ENCODE measurements around the gene CYLD. TPM values are rescaled to one million over a fixed set of nuclear protein-coding genes. Genes with fewer than 3 reads are reported as not detected.

Gene CYLD
- total RNA-seq, 1 experiment from 2014 or later, result 10.1 TPM

- in situ Hi-C loops (cut with HindIII; ENCODE audit: low pct_unique_long_range_greater_than_20kb, low sequenced_read_pairs) (no loop called here), intact Hi-C loops (cut with micrococcal nuclease; ENCODE audit: unreplicated experiment) (no loop called here)
- CTCF ChIA-PET, result no interaction called here
Measured at GRCh38 chr16:50743581-50744225, 1.8 kb downstream of the CYLD start.

GRCh38 chr16:50744881-50745280 is 3.0 kb downstream of the CYLD start:
- DNase-seq (ENCODE audit: low read depth, low spot score) (no peak), ATAC-seq (no peak)
- Histone ChIP-seq H3K36me3 (ENCODE audit: control insufficient read depth, insufficient read depth, low read length) (no peaks in the 10 kb centered on the region), H3K27me3 (ENCODE audit: control insufficient read depth, insufficient read depth, low read length) (no peaks in the 10 kb centered on the region), H3K9me3 (ENCODE audit: control insufficient read depth, insufficient read depth, low read depth, low read length) (no peaks in the 10 kb centered on the region), H3K27ac (ENCODE audit: low read length) (no peak overlapping the region), H3K4me3 (ENCODE audit: low read depth in 2 of 2, low read length in 2 of 2) (no peak overlapping the region), H3K4me1 (ENCODE audit: control insufficient read depth, insufficient read depth, low read length) (no peaks in the 10 kb centered on the region)
- in situ Hi-C loops (cut with HindIII; ENCODE audit: low pct_unique_long_range_greater_than_20kb, low sequenced_read_pairs) (no loop called here), intact Hi-C loops (cut with micrococcal nuclease; ENCODE audit: unreplicated experiment) (no loop called here)
- CTCF ChIA-PET, result no interaction called here
- no peak for TF ChIP-seq SIN3A (IDR thresholded peaks at IDR 0.05; ENCODE audit: borderline replicate concordance, insufficient read depth, low read depth, low read length)
- TF ChIP-seq TCF7L2 (IDR thresholded peaks at IDR 0.05; ENCODE audit: low read depth, low read length), result no peak
- no peak for TF ChIP-seq CTCF (IDR thresholded peaks at IDR 0.05)
- TF ChIP-seq REST (IDR thresholded peaks at IDR 0.05; ENCODE audit: insufficient read depth in 1 of 2, low read depth in 2 of 2, low read length in 1 of 2), result no peak
- BruUV-seq (replicated peaks), result no TSS peak
- POLR2A ChIA-PET, result no interaction called here

More at GRCh38 chr16:50743581-50744225, 1.8 kb downstream of the CYLD start:
- Histone ChIP-seq H3K4me1 (ENCODE audit: control insufficient read depth, insufficient read depth, low read length) (no peaks in the 10 kb centered on the region), H3K4me3 (ENCODE audit: low read depth in 2 of 2, low read length in 2 of 2) (no peak overlapping the region), H3K27ac (ENCODE audit: low read length) (no peak overlapping the region), H3K9me3 (ENCODE audit: control insufficient read depth, insufficient read depth, low read depth, low read length) (no peaks in the 10 kb centered on the region), H3K36me3 (ENCODE audit: control insufficient read depth, insufficient read depth, low read length) (no peaks in the 10 kb centered on the region), H3K27me3 (ENCODE audit: control insufficient read depth, insufficient read depth, low read length) (no peaks in the 10 kb centered on the region)
- no peak for DNase-seq (ENCODE audit: low read depth, low spot score)
- TF ChIP-seq SIN3A (IDR thresholded peaks at IDR 0.05; ENCODE audit: borderline replicate concordance, insufficient read depth, low read depth, low read length) (no peak), TCF7L2 (IDR thresholded peaks at IDR 0.05; ENCODE audit: low read depth, low read length) (no peak), CTCF (IDR thresholded peaks at IDR 0.05) (no peak), REST (IDR thresholded peaks at IDR 0.05; ENCODE audit: insufficient read depth in 1 of 2, low read depth in 2 of 2, low read length in 1 of 2) (no peak), POLR2AphosphoS5 (IDR thresholded peaks at IDR 0.05; ENCODE audit: low read depth, low read length) (no peak)
- BruUV-seq (replicated peaks), result no TSS peak
- POLR2A ChIA-PET, result no interaction called here
- ATAC-seq, result no peak

Measured in Panc1 (cell line).